Effector memory CD8-positive, alpha-beta T cell (primary cell): Measurements from ENCODE around the gene REX1BD.
"Not testable (repeated sequence)": the region's sequence is repeated elsewhere in the genome, so short reads cannot be mapped to it uniquely, and the experiment has no call there.

ENCODE experiments used
- ATAC-seq: fragments of 150-1000 bp; cut with Tn5 transposase; replicated peaks from 2 replicates; pipeline ENCODE4 v1.10.0; 2021; ENCODE audit warnings: mild to moderate bottlenecking, moderate library complexity
- DNase-seq, 3 experiments: peaks; one replicate each; pipeline ENCODE4 v3.0.0; 2021
- H3K27ac Mint-ChIP-seq, 2 donors: one replicate each; pipeline ENCODE4 v1.8.0; 2022; ENCODE audit warnings: mild to moderate bottlenecking in 2 of 2, mixed read lengths in 2 of 2, moderate library complexity in 2 of 2
- H3K27me3 Mint-ChIP-seq, 2 donors: one replicate each; pipeline ENCODE4 v1.8.0; 2022; ENCODE audit warnings: mixed read lengths in 2 of 2
- H3K36me3 Mint-ChIP-seq: one replicate; pipeline ENCODE4 v1.8.0; 2022; ENCODE audit warnings: mild to moderate bottlenecking, moderate library complexity, mixed read lengths; ENCODE audit not compliant: insufficient read depth
- H3K4me1 Mint-ChIP-seq, 2 donors: one replicate each; pipeline ENCODE4 v1.8.0; 2022; ENCODE audit warnings: low read depth in 2 of 2, mixed read lengths in 2 of 2
- H3K4me3 Mint-ChIP-seq, 2 donors: one replicate each; pipeline ENCODE4 v1.8.0; 2022; ENCODE audit warnings: mild to moderate bottlenecking in 2 of 2, mixed read lengths in 2 of 2, moderate library complexity in 2 of 2
- H3K9me3 Mint-ChIP-seq, 2 donors: one replicate each; pipeline ENCODE4 v1.8.0; 2022; ENCODE audit warnings: mixed read lengths in 2 of 2
- total RNA-seq, 9 experiments: gene quantifications; one replicate each; lab custom pipeline; 2026; lab: John Stamatoyannopoulos, UW

Gene REX1BD
- total RNA-seq: 19.5 to 65.5 (median 44.1) reads per million in 9 experiments

DNA sequence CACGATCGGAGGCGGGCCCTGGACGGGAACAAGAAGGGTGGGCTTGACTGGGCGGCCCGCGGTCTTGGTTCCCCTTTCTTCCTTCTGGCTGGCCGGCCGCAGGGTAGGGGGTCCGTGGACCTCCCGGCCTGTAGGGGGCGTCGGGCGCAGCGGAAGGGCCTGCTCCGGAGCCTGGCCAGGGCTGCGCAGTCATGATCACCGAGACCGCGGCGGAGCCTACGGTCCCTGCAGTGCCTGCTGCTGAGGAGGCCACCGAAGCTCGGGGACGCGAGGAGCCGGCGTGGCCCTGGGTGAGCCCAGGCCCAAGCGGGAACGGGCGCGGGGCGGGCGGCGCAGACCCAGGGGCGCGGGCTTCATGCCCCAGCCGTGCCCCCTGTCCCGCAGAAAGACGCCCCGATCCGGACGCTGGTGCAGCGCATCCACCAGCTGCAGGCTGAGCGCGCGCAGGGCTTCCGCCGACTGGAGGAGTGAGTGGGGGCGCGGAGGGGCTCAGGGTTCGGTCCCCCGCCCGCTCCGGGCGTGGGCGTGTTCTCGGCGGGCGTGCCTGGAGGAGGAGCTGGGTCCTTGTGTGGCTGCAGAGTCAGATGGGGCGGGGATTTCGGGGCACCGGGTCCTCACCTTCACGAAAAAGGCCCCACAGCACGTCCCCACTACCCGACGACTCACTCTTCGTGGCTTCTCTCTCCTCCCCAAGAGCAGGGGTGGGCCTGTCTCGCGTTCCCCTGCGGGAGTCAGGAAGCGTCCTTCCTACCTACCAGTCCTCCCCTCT lies at the start of gene REX1BD:
Gene REX1BD, plus strand, starts transcription at position 188 of the 769 bp plus-strand sequence. Its CDS starts 4 bp downstream, at position 192.
- H3K36me3 Mint-ChIP-seq: peaks cover 37% of the 10 kb centered on the region
- peak within 1 kb of the TSS; percentile 82 to 84 for H3K4me3 Mint-ChIP-seq
- peak; percentile 71 for ATAC-seq
- peaks cover 13 to 28% of the 10 kb centered on the region in 2 donors for H3K4me1 Mint-ChIP-seq
- DNase-seq: peak; percentile 82 to 86 (median 84)
- H3K9me3 Mint-ChIP-seq: no peaks in the 10 kb centered on the region
- no peaks in the 10 kb centered on the region for H3K27me3 Mint-ChIP-seq
- peak within 1 kb of the TSS; percentile 83 to 95 for H3K27ac Mint-ChIP-seq

DNA sequence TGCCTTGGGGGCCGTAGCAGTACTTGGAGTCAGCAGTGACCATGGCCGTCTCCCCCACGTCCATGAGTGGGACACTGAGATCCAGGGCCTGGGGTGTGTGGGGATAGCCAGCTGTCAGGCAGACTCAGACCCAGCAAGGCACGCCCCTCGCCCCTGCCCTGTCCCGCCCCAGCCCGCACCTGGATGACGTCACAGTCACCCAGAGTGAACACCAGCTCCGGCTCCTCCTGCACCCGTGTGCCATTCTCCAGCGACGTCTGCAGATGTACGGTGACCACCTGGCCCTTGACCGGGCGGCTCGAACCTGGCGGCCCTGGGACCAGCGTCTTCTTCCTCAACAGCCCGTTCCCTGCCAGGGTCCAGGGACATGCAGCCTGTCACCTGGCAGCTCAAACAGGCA lies 49.2 kb upstream of the REX1BD start:
- H3K9me3 Mint-ChIP-seq: no peaks in the 10 kb centered on the region
- peaks cover 36% of the 10 kb centered on the region for H3K36me3 Mint-ChIP-seq
- ATAC-seq (no peak), DNase-seq (no peak)
- no peak overlapping the region for H3K27ac Mint-ChIP-seq
- no peak overlapping the region for H3K4me3 Mint-ChIP-seq
- no peaks in the 10 kb centered on the region for H3K27me3 Mint-ChIP-seq
- H3K4me1 Mint-ChIP-seq: peaks cover 17 to 23% of the 10 kb centered on the region in 2 donors

DNA sequence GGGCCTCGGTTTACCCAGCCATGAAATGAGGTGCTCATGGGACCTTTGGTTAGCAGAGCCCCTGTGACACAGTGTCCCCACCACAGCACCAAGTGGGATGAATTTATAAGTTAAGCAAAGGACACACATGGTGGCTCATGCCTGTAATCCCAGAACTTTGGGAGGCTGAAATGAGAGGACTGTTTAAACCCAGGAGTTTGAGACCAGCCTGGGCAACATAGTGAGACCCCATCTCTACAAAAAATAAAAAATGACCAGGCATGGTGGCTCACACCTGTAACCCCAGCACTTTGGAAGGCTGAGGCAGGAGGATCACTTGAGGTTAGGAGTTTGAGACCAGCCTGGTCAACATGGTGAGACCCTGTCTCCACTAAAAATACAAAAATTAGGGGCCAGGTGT lies 48.4 kb upstream of the REX1BD start:
- not testable (repeated sequence) for H3K4me3 Mint-ChIP-seq, H3K9me3 Mint-ChIP-seq, DNase-seq, H3K27me3 Mint-ChIP-seq, ATAC-seq
- peaks cover 38% of the 10 kb centered on the region for H3K36me3 Mint-ChIP-seq
- H3K27ac Mint-ChIP-seq: peak overlapping the region; percentile 32 to 46
- peaks cover 18 to 25% of the 10 kb centered on the region in 2 donors for H3K4me1 Mint-ChIP-seq

DNA sequence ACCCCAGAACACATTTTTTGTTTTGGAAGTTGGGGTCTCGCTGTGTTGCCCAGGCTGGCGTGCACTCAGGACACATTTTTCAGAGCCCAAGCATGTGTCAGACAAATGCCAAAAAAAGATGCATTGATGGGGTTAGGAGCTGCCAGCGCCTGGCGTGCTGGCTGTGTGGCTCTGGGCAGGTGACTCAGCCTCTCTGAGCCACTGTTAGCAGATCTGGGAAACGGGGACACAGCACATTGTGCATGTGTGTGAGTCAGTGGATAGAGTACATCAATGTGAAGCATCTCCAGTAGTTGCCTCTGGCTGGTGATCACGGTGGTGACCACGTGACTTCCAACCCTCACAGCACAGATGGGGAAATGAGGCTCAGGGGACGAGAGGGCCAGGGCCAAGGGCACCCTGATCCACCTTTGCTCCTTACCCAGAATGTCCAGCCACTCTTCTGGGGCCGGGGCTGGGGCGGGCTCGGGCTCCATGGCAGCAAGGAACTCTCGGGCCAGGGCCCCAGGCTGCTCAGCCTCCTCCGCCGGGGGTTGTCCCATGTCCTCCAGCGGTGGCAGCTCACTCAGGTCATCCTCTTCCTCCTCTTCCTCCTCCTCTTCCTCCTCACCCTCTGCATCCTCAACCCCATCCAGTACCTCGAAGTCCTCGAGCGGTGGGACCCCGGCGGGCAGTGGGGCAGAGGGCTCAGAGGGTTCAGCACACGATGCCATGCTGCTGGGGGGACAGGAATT lies 47.2 kb upstream of the REX1BD start:
- no peaks in the 10 kb centered on the region for H3K27me3 Mint-ChIP-seq
- DNase-seq (no peak), ATAC-seq (no peak)
- H3K9me3 Mint-ChIP-seq: no peaks in the 10 kb centered on the region
- peak overlapping the region; percentile 64 to 97 for H3K27ac Mint-ChIP-seq
- H3K36me3 Mint-ChIP-seq: peaks cover 38% of the 10 kb centered on the region
- H3K4me3 Mint-ChIP-seq: peak overlapping the region in 1 of 2 donors; percentile 97
- H3K4me1 Mint-ChIP-seq: peaks cover 18 to 25% of the 10 kb centered on the region in 2 donors

DNA sequence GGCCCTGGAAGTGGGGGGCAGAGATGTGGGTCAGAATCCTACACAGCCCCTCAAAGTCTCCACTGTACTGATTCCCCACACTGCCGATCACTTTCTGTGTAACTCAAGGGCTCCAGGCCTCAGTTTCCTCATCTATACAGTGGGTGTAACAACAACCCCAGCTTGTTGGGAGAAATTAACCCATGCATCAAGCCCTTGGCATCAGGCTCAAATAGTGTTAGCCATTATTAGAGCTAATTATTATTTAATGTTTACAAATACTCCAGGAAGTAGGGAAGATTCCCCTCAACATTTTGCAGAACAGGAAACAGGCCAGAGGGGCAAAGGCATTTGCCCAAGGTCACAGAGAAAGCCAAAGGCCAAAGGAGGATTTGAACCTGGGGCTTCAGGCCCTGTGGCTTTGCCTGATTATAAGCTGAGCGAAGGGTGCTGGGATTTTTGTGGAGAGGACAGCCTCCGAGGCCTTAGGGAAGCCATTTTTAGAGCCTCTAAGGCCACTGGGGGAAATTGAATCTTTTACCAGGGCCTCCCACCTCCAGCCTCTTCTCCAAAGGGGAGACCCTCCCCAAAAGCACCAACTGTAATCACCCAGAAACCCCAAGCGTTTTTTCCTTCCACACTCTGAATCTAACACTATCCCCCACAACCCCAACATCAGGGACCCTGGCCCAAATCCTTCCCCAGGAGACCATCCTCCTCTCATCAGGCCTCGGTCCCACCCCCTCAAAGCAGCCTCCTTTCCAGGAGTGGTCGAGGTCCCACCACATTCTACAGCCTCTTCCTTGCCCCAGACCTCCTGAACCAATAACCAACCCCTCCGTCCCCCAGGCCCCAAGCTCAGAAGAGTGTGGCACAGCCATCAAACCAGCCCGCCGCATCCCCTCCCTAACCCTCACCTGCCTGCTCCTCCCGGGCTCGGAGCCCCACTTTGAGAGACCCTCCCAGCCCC lies 46.3 kb upstream of the REX1BD start:
- H3K4me3 Mint-ChIP-seq: peak overlapping the region; percentile 95 to 97
- no peaks in the 10 kb centered on the region for H3K27me3 Mint-ChIP-seq
- H3K4me1 Mint-ChIP-seq: peaks cover 18 to 22% of the 10 kb centered on the region in 2 donors
- H3K9me3 Mint-ChIP-seq: no peaks in the 10 kb centered on the region
- DNase-seq (no peak), ATAC-seq (no peak)
- peak overlapping the region; percentile 97 to 98 for H3K27ac Mint-ChIP-seq
- H3K36me3 Mint-ChIP-seq: peaks cover 38% of the 10 kb centered on the region

DNA sequence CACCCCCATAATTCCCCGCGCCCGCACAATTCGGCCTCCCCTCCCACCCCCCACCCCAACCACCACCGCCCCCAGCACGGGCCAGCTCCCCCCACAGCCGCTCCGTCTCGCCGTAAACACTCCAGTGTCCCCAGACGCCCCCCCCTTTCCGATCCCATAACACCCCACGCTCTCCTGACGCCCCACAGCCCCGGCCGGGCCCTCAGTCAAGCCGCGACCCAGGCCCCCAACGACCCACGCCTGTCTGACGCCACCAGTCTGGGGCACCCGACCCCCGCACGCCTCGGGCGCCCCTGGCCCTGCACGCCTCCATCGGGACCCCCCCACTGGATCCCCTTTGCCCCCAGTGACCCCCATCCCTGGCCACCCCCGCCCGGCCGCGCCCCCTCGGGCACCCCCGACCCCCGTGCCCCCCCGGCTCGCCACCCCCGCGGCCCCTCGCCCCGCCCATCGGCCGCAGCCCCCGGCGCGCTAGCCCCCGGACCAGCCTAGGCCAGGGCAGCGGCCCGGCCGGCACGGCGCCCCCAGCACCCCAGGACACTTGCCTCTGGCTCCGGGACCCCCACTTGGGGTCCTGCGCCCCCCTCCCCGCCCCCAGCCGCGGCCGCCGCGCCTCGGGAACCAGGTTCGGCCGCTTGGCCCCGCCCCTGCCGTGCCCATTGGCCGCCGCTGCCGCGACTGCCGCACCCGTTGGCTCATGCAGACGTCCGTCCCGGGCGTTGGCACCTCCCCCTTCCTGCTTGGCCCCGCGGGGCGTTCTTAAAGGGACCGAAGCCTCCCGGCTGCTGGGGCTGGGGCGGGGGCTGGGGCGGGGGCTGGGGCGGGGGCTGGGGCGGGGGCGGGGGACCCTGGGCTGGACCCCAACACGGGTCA lies 45.4 kb upstream of the REX1BD start, which contains the start of gene FKBP8:
Gene FKBP8, minus strand, starts transcription at position 633 of the 873 bp plus-strand sequence. CDS start 1,603 bp downstream, outside the sequence.
- peaks cover 38% of the 10 kb centered on the region for H3K36me3 Mint-ChIP-seq
- peaks cover 18 to 22% of the 10 kb centered on the region in 2 donors for H3K4me1 Mint-ChIP-seq
- H3K27ac Mint-ChIP-seq: peak within 1 kb of the TSS; percentile 97 to 98
- ATAC-seq: peak; percentile 94
- peak; percentile 92 to 93 (median 93) for DNase-seq
- H3K4me3 Mint-ChIP-seq: peak within 1 kb of the TSS; percentile 95 to 97
- H3K9me3 Mint-ChIP-seq: no peaks in the 10 kb centered on the region
- no peaks in the 10 kb centered on the region for H3K27me3 Mint-ChIP-seq

DNA sequence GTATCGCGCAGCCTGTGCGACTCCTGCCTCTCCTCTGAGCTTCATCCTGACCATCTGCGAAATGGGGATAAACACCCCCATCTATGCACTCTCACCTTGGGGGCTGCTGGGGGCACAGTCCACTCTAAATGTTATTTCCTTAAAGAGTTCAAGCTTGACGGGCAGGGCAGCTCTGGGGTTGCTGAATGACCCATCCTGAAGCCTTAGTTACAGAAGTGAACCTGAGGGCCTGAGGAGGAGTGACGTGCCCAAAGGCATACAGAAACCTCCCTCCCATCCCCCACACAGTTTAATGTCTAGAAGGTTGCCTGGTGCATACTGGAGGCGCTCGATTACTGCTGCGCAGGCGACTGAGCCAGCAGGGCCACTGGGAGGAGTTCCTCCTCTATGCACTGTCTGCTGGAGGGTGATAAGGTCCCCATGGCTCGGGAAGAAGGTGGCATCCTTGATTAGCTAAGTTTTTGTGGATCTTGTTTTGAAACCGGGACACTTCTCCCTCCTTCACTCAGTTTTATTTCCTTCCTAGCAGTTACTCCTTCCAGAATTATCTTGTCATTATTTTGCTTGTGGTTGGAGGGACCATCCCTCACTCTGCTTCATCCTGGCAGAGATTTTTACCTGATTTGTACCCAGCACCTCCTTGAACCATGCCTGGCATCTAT lies 44.7 kb upstream of the REX1BD start:
- peaks cover 18 to 22% of the 10 kb centered on the region in 2 donors for H3K4me1 Mint-ChIP-seq
- H3K9me3 Mint-ChIP-seq: no peaks in the 10 kb centered on the region
- H3K4me3 Mint-ChIP-seq: peak overlapping the region; percentile 95 to 97
- DNase-seq (peak; percentile 69 to 81 (median 76)), ATAC-seq (peak; percentile 78)
- H3K27ac Mint-ChIP-seq: peak overlapping the region; percentile 97 to 98
- no peaks in the 10 kb centered on the region for H3K27me3 Mint-ChIP-seq
- peaks cover 32% of the 10 kb centered on the region for H3K36me3 Mint-ChIP-seq

DNA sequence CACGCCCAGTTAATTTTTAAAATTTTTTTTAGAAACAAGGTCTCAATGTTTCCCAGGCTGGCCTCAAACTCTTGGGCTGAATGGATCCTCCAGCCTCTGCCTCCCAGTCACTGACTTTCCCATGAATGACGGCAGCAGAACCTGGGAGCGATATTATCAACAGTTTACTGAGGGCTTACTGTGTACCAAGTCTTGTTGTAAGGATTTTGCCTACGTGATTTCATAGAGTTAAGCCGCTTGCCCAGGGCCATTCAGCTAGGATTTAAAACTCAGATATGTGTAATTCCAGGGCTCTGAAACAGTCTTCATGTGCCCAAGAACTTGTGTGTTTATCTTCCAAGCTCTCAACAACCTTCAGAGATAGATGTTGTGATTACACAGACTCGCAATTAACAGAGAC lies 37.0 kb upstream of the REX1BD start:
- Mint-ChIP-seq H3K27me3 (no peaks in the 10 kb centered on the region), H3K27ac (no peak overlapping the region), H3K4me1 (no peaks in the 10 kb centered on the region), H3K36me3 (peaks cover 5% of the 10 kb centered on the region), H3K4me3 (no peak overlapping the region), H3K9me3 (no peaks in the 10 kb centered on the region)
- no peak for DNase-seq
- no peak for ATAC-seq

DNA sequence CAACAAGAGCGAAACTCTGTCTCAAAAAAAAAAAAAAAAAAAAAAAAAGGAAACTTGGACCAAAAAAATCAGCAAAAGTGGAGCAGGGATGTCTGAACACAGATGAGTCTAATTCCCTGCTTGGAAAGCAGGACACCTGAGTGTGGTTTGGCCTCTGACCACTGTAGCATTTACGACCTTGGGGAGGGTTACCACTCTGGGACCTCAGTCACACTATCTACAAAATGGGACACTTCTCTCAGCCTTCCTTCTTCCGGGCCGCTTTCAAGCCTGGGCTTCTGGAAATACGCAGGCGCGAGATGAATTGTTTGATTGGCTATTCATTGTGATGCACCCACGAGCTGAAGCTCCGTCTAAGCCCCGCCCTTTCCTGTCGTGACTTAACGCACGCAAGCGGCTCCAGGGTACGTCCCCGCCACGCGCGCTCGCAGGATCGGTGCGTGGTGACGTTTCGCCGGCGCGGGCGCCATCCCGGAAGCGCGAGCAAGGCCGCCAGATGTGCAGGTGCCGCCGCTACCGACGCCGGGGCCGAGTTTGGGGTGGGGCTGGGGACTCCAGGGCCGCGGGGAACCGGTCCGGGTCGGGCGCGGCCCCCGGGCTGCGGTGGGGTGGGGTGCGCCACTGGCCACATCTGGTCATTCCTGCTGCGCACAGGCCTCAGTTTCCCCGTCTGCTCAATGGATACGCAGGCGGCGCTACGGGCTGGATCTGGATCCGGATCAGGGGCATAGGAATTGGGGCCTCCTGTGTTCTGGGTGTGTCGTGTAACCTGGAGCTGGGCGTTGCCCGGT lies 31.0 kb upstream of the REX1BD start, which contains the start of gene KXD1:
Gene KXD1, plus strand, starts transcription at position 460 of the 791 bp plus-strand sequence. CDS start 4,187 bp downstream, outside the sequence.
- peak within 1 kb of the TSS; percentile 89 for H3K4me3 Mint-ChIP-seq
- H3K36me3 Mint-ChIP-seq: peaks cover 22% of the 10 kb centered on the region
- no peaks in the 10 kb centered on the region for H3K27me3 Mint-ChIP-seq
- ATAC-seq: peak; percentile 98
- H3K4me1 Mint-ChIP-seq: peaks cover 10 to 16% of the 10 kb centered on the region in 2 donors
- H3K9me3 Mint-ChIP-seq: no peaks in the 10 kb centered on the region
- peak within 1 kb of the TSS; percentile 91 to 95 for H3K27ac Mint-ChIP-seq
- peak; percentile 96 to 98 (median 96) for DNase-seq

DNA sequence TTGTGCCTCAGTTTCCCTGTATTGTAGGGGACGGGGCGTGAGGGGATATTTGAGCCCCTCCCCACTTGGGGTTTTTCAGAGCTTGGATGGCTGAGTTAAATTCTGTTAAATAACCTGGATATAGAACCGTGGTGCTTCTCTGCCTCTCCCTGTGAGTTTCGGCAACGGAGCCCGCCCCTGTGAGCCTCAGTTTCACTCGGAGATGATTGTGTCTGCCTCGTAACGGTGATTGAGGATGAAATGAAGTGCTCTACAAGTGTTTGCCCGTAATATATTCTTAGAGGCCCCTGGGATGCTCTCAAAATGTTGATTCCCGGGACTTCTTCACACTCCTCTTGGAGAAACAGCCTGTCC lies 30.4 kb upstream of the REX1BD start:
- Mint-ChIP-seq H3K9me3 (no peaks in the 10 kb centered on the region), H3K4me3 (peak overlapping the region; percentile 89), H3K36me3 (peaks cover 26% of the 10 kb centered on the region), H3K27ac (peak overlapping the region; percentile 91 to 95), H3K27me3 (no peaks in the 10 kb centered on the region), H3K4me1 (peaks cover 10 to 16% of the 10 kb centered on the region in 2 donors)
- ATAC-seq (no peak), DNase-seq (no peak)

DNA sequence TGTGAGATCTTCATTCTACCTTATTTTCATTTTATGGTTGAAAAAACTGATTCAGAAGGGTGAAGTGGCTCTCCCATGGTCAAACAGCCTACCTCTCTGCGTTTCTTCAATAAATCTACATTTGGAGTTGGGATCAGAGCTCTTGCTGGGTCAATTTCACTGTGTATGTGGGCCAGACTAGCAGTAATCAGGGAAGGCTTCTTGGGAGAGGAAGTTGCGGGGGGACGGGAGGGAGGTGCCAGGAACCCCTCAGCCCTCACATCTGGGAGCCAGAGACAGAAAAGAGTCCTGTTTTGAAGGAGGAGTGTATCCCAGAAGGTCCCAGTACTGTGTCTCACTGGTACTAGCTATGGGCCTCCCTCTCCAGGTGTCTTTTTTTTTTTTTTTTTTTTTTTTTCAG lies 30.0 kb upstream of the REX1BD start:
- Mint-ChIP-seq H3K4me1 (peaks cover 10 to 16% of the 10 kb centered on the region in 2 donors), H3K27ac (peak overlapping the region; percentile 91 to 95), H3K27me3 (no peaks in the 10 kb centered on the region), H3K4me3 (peak overlapping the region; percentile 89), H3K9me3 (no peaks in the 10 kb centered on the region), H3K36me3 (peaks cover 31% of the 10 kb centered on the region)
- ATAC-seq: no peak
- no peak for DNase-seq
